HEK293T (cell line): ENCODE results near the gene TM4SF4.

Source experiments
- CTBP1 ChIP-seq: fragments of 450-650 bp; IDR thresholded peaks from 2 replicates; pipeline ENCODE4 v1.6.1; 2016; ENCODE audit warnings: borderline replicate concordance
- SUZ12 ChIP-seq: fragments of 450-650 bp; IDR thresholded peaks from 2 replicates; pipeline ENCODE4 v1.6.1; 2016; ENCODE audit warnings: mild to moderate bottlenecking

DNA sequence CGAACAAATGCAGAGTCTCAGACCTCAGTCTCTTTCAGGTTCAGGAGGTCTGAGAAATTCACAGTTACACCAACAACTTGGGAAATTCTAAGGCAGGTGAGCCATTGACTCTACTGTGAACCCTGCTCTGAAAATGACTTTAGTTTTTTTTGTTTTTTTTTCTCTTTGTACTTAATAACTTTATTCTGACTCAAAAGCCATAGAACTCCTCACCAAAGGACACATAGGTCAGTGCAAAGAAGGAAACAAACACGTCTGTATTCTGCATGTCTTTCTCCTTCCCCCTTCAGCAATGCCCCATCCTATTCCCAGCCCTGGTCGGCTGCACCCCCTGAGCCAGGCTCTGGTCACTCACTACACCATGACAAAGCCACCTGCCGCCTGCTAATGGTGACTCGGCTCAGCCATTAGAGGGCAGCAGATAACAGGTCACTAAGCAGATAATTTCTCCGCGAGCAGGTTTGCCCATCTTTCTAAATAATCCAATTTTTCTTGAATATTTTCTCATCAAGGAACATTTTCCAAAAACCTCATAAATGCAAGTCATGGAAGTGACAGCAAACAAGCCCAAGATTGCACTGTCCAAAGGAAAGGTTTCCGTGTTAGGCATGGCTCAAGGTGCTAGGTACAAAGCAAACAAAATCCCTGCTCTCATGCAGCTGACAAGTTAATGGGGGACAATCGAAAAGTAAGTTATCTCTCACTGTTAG, 37.7 kb downstream of the TM4SF4 start:
- no peak for TF ChIP-seq SUZ12
- TF ChIP-seq CTBP1 = no peak
